Stomach smooth muscle (tissue), 2 donors: ENCODE data around the gene SLC16A10.
"Not testable (repeated sequence)": the region's sequence is repeated elsewhere in the genome, so short reads cannot be mapped to it uniquely, and the experiment has no call there.

Experiments
- H3K27ac ChIP-seq: one replicate; pipeline ENCODE4 v1.7.0; 2013; ENCODE audit warnings: mild to moderate bottlenecking, low read length, inconsistent platforms
- H3K27me3 ChIP-seq, 2 donors: one replicate each; pipeline ENCODE4 v1.7.0; 2013; ENCODE audit warnings: low read length in 2 of 2; ENCODE audit not compliant: insufficient read depth in 2 of 2, control insufficient read depth in 1 of 2
- H3K36me3 ChIP-seq, 2 donors: one replicate each; pipeline ENCODE4 v1.7.0; 2013; ENCODE audit warnings: low read length in 2 of 2; ENCODE audit not compliant: control insufficient read depth in 2 of 2, insufficient read depth in 2 of 2
- H3K4me1 ChIP-seq: one replicate; pipeline ENCODE4 v1.7.0; 2013; ENCODE audit warnings: low read length; ENCODE audit not compliant: control insufficient read depth, insufficient read depth
- H3K4me3 ChIP-seq, 2 donors: one replicate each; pipeline ENCODE4 v1.7.0; 2013; ENCODE audit warnings: low read length in 2 of 2
- H3K9ac ChIP-seq, 2 donors: one replicate each; pipeline ENCODE4 v1.7.0; 2013; ENCODE audit warnings: low read length in 2 of 2, mild to moderate bottlenecking in 1 of 2
- H3K9me3 ChIP-seq, 2 donors: one replicate each; pipeline ENCODE4 v1.7.0; 2013; ENCODE audit warnings: low read length in 2 of 2; ENCODE audit not compliant: control insufficient read depth in 2 of 2
- donor health status: healthy.
- donor health status: Pancreatic carcinoma.

The SLC16A10 gene

DNA sequence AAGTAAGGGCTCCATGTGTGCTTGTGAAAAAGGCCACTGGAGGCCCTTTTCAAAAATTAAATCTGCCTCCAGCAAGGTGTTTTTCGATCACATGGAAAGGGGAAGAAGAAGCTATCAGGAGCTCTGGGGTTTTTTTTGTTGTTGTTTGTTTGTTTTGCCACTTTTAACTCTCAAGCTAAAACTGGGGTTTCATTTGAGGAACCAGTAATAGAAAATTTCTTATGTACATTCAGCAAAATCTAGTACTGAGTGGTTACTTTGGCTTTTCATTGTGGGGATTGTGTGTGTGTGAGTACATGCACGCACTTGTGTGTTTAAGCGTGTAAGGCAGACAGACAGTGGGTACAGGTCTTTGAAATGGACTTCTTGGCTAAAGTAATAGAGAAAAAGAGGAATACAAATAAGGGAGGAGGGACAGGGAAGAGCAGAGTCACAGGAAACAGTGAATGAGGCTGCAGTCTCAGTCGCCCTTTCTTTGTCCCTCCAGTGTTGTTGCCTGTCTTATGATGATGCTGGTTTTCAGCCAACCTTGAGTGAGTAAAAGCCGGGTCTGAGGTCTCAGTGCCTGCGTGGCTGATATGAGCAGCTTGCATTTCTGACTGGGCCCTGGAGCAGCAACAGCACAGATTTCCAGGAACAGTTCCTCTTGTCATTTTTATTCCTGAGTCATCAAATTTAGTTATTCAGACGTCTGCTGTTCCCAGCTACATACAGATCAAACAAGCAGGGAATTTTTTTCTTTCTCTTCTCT is 26.2 kb downstream of the SLC16A10 start:
- no peak overlapping the region for H3K27ac ChIP-seq
- no peak overlapping the region for H3K4me3 ChIP-seq
- no peaks in the 10 kb centered on the region for H3K27me3 ChIP-seq
- no peaks in the 10 kb centered on the region for H3K4me1 ChIP-seq
- H3K9me3 ChIP-seq = no peaks in the 10 kb centered on the region
- H3K9ac ChIP-seq = no peak overlapping the region
- H3K36me3 ChIP-seq = no peaks in the 10 kb centered on the region

DNA sequence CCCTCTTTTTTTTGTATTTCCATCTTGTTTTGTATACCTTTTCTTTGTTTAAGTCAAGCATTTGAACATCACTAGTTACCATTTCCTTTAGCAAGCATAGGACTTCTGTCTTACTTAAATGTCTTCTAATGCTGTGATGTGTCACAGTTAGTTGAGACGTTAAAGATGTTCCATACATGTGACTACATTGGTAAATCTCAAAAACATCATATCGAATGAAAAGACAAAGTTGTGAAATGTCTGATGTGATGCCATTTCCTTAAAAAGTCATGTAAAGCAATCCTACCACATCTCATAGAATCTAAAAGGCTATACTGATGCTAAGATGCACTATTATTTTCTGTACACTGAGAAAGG is 26.8 kb downstream of the SLC16A10 start:
- H3K27ac ChIP-seq = no peak overlapping the region
- H3K27me3 ChIP-seq = no peaks in the 10 kb centered on the region
- H3K4me1 ChIP-seq = no peaks in the 10 kb centered on the region
- no peaks in the 10 kb centered on the region for H3K9me3 ChIP-seq
- H3K36me3 ChIP-seq = no peaks in the 10 kb centered on the region
- H3K9ac ChIP-seq = no peak overlapping the region
- no peak overlapping the region for H3K4me3 ChIP-seq

DNA sequence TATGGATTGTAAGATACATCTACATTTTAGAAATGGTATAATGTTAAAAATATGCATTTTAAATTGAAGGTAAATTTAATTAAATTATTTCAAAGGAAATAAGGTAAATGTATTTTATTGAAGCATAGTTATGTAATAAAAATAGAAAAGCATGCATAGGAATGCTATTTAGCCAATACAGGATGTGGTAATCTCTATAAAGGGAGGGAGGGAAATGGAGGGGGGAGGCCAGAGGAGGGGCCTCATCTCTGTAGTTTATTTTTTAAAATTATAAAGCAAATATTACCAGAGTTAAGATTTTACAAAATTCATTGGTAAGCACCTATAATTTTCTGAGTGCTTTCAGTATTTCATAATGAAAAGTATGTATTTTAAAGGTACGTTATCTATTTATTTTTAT is 27.2 kb downstream of the SLC16A10 start:
- no peak overlapping the region for H3K4me3 ChIP-seq
- H3K4me1 ChIP-seq = no peaks in the 10 kb centered on the region
- H3K9me3 ChIP-seq = no peaks in the 10 kb centered on the region
- H3K27ac ChIP-seq = no peak overlapping the region
- H3K27me3 ChIP-seq = no peaks in the 10 kb centered on the region
- no peaks in the 10 kb centered on the region for H3K36me3 ChIP-seq
- no peak overlapping the region for H3K9ac ChIP-seq

DNA sequence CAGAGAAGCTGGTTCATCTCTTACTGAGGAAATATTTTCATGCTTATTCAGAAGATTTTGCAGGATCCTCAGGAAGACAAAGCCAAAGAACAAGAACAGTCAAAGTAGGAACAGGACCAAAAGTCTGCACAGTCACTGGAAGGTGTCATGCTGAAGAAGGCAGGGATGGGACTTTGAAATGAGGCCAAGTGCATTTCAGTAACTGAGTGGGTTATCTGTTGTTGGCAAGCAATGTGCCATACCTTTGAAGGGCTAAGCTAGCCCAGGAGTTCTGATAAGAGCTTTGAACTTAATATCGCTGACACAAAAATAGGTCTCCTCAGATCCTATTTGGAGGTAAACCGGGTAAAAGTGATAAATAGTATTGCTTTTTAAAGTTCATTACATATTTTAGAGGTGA is 31.5 kb downstream of the SLC16A10 start:
- H3K27ac ChIP-seq = no peak overlapping the region
- H3K36me3 ChIP-seq = no peaks in the 10 kb centered on the region
- no peaks in the 10 kb centered on the region for H3K9me3 ChIP-seq
- H3K9ac ChIP-seq = no peak overlapping the region
- no peaks in the 10 kb centered on the region for H3K4me1 ChIP-seq
- H3K27me3 ChIP-seq = no peaks in the 10 kb centered on the region
- H3K4me3 ChIP-seq = no peak overlapping the region

DNA sequence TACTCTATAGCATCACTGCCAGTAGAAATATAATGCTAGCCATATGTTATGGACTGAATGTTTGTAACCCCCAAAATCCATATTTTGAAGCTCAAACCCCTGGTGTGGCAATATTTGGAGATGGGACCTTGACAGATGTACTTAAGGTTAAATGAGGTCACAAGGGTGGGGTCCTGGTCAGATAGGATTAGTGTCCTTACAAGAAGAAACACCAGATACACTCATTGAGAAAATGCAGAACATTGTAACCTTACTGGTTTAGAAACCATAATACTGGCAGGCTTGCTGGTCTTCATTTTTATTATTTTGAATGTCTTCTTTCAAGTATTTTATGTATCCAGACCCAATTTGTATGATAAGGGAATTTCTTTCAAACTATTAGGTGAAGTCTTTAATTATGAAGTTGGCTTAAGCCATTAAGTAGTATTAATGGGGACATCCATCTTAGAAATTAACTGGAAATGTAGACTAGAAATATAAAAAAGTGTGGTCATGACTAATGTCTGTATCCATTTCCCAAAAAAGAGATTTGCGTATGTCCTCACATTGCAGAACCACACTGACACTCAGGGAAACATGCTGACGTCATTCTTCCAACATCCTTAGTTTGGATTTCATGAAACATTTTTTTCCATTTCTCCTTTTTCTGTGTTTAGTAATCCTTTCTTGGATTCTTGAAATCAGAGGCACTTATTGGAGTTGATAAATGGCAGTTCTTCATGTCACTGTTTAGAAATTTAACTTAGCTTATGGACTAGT is 32.4 kb downstream of the SLC16A10 start:
- Histone ChIP-seq H3K4me3 (no peak overlapping the region), H3K27ac (no peak overlapping the region), H3K9ac (no peak overlapping the region), H3K9me3 (no peaks in the 10 kb centered on the region), H3K27me3 (no peaks in the 10 kb centered on the region), H3K36me3 (no peaks in the 10 kb centered on the region), H3K4me1 (no peaks in the 10 kb centered on the region)

DNA sequence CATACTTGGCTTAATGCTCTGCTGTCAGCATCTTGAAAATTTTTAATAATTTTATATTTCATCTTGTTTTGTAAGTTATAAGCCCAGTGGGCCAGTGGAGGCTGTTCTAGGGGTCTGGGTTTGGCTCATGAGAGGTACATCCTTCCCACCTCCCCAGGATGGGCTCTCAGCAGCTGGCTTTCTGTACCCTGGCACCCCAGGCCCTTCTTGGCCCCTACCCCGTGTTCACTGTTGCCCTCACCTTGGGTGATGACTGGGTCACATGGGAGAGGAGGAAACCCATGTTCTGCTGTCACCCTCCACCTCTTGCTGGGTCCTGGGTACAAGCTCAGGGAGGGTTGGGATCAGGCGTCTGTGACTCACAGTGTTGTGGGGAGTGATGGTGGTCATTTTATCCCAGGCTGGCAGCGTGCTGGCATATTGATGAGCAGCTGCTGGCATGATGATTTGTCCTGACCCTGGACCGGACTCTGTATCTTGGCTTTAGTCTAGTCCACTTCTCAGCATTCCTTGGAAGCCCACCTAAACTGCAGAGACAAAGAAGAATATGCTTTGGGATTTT is 34.6 kb downstream of the SLC16A10 start:
- H3K27me3 ChIP-seq = no peaks in the 10 kb centered on the region

DNA sequence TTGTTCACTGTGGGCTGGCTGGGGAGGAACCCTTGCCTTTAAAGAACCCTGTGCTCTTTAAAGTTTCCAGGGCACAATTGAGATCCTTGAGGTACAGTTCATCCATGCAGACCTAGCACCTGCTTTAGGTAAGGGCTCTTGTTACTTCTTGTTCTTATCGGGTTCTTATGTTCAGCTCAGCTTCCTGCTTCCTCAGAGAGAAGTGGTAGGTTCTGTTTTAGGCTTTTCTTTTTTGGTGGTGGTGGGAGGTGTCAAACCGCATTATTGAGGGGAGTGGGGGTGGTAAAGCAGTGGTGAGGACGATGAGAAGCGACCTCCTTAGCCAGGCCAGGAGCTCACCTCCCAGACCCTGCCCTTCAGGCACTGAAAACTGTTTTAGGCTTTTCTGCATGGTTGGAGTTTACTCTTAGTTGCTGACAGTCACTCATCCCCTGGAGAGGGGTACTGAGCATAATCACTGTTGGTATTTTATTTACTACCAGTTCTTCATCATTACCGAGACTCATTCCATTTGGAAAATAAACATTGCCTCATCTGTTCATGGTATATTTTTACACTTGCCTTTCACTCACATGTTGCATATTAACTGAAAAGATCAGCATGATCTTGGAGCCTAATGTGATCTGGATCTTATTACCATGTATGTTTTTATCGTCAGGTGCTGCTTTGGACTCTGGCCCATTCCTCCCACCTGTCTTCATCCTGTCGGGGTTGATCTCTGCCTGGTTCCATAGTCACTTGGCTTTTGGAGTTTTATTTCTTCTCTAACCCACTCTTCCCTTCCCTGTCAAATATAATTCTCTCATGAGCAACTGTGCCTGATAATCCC is 35.4 kb downstream of the SLC16A10 start:
- H3K27me3 ChIP-seq = no peaks in the 10 kb centered on the region
- H3K4me1 ChIP-seq = no peaks in the 10 kb centered on the region
- H3K27ac ChIP-seq = no peak overlapping the region
- H3K36me3 ChIP-seq = no peaks in the 10 kb centered on the region
- H3K9me3 ChIP-seq = no peaks in the 10 kb centered on the region
- H3K9ac ChIP-seq = no peak overlapping the region
- H3K4me3 ChIP-seq = no peak overlapping the region

More for the DNA sequence above, 34.6 kb downstream of the SLC16A10 start:
- Histone ChIP-seq H3K9ac (no peak overlapping the region), H3K4me3 (no peak overlapping the region), H3K36me3 (no peaks in the 10 kb centered on the region), H3K9me3 (no peaks in the 10 kb centered on the region), H3K27ac (no peak overlapping the region), H3K4me1 (no peaks in the 10 kb centered on the region)

DNA sequence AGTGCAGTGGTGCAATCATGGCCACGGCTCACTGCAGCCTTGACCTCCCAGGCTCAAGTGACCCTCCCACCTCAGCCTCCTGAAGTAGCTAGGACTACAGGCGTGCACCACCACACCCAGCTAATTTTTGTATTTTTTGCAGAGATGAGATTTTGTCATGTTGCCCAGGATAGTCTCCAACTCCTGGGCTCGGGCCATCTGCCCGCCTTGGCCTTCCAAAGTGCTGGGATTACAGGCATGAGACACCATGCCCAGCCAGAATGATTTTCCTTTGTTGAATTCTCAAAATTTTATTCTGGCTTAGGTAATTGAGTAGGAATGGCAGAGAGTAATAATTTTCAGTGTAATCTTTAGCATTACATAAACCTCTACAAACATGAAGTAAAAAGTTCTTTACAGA is 37.1 kb downstream of the SLC16A10 start:
- Histone ChIP-seq H3K27ac (no peak overlapping the region), H3K27me3 (no peaks in the 10 kb centered on the region), H3K4me1 (peaks cover 3% of the 10 kb centered on the region), H3K4me3 (no peak overlapping the region), H3K9me3 (no peaks in the 10 kb centered on the region), H3K36me3 (no peaks in the 10 kb centered on the region), H3K9ac (no peak overlapping the region)

DNA sequence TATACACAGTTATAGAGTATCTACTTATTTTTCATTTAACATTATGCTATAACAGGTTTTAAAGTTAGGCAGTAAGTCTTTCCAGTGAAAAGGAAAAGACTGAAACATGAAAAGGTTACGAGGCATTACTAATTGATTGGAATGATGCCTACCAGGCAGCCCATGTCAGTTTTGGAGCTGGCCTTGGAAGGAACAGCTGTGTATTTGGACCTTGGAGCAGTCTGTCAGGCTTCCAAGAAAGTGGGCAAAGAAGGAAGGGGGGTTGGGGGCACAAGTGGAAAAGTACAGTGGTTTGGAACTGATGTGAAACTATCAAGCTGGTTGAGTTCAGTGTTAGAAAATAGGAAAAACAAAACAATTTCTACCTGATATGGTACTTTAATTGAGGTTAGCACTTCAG is 41.7 kb downstream of the SLC16A10 start:
- Histone ChIP-seq H3K4me3 (no peak overlapping the region), H3K36me3 (no peaks in the 10 kb centered on the region), H3K27me3 (no peaks in the 10 kb centered on the region), H3K27ac (no peak overlapping the region), H3K9ac (no peak overlapping the region), H3K4me1 (peaks cover 3% of the 10 kb centered on the region), H3K9me3 (no peaks in the 10 kb centered on the region)

DNA sequence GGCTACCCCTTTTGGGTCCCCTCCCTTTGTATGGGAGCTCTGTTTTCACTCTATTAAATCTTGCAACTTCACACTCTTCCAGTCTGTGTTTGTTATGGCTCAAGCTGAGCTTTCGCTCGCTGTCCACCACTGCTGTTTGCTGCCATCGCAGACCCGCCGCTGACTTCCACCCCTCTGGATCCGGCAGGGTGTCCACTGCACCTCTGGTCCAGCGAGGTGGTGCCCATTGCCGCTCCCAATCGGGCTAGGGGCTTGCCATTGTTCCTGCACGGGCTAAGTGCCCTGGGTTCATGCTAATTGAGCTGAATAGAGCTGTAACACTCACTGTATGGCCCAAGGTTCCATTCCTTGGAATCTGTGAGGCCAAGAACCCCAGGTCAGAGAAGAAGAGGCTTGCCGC is 43.7 kb downstream of the SLC16A10 start:
- not testable (repeated sequence) for H3K9ac ChIP-seq, H3K4me3 ChIP-seq, H3K4me1 ChIP-seq, H3K9me3 ChIP-seq, H3K27me3 ChIP-seq, H3K27ac ChIP-seq, H3K36me3 ChIP-seq
